Astrocyte (in vitro differentiated cells and primary cell): ENCODE measurements around the gene LTB.

Experiments used
- CTCF ChIP-seq: IDR thresholded peaks from 2 replicates; pipeline ENCODE4 v1.5.1; 2011; ENCODE audit warnings: low read depth, mild to moderate bottlenecking, inconsistent platforms, low read length, moderate library complexity; ENCODE audit not compliant: insufficient read depth
- EZH2 ChIP-seq: IDR thresholded peaks from 2 replicates; pipeline ENCODE4 v1.6.1; 2012; ENCODE audit warnings: mild to moderate bottlenecking, low read length, inconsistent platforms; ENCODE audit not compliant: insufficient read depth

- TF ChIP-seq EZH2: no peak
- no peak for TF ChIP-seq CTCF
Measured at GRCh38 chr6:31574106-31575061, 7.8 kb downstream of the LTB start.
